ENCODE results near the gene LHPP.

The LHPP gene

GRCh38 chr10:124630551-124630950 is 168.9 kb downstream of the LHPP start:
- DNase-seq = no peak

GRCh38 chr10:124632064-124632531 is 170.5 kb downstream of the LHPP start:
- no peak for DNase-seq

GRCh38 chr10:124632566-124632965 is 170.9 kb downstream of the LHPP start:
- no peak for DNase-seq

GRCh38 chr10:124636271-124636995 is 174.8 kb downstream of the LHPP start:
- no peak for DNase-seq

GRCh38 chr10:124637091-124637700 is 175.6 kb downstream of the LHPP start:
- no peak for DNase-seq

GRCh38 chr10:124637746-124638145 is 176.1 kb downstream of the LHPP start:
- DNase-seq = no peak

- DNase-seq = no peak
These were observed 177.6 kb downstream of the LHPP start for GRCh38 chr10:124639206-124639605.

- DNase-seq = no peak
These were observed 178.0 kb downstream of the LHPP start for GRCh38 chr10:124639646-124640045.

- no peak for DNase-seq
These were observed 178.4 kb downstream of the LHPP start for GRCh38 chr10:124640056-124640455.

- DNase-seq = no peak
These were observed 179.1 kb downstream of the LHPP start for GRCh38 chr10:124640538-124641231.

GRCh38 chr10:124641282-124642087 is 179.9 kb downstream of the LHPP start:
- DNase-seq = no peak

- no peak for DNase-seq
These were observed 180.6 kb downstream of the LHPP start for GRCh38 chr10:124642088-124642710.

- peak; percentile 44 for DNase-seq
These were observed 181.8 kb downstream of the LHPP start for GRCh38 chr10:124643330-124644009.

- DNase-seq = no peak
These were observed 182.6 kb downstream of the LHPP start for GRCh38 chr10:124644236-124644635.

- no peak for DNase-seq
These were observed 183.3 kb downstream of the LHPP start for GRCh38 chr10:124644771-124645415.

- no peak for DNase-seq
These were observed 184.0 kb downstream of the LHPP start for GRCh38 chr10:124645467-124646095.

- no peak for DNase-seq
These were observed 185.1 kb downstream of the LHPP start for GRCh38 chr10:124646483-124647352.

GRCh38 chr10:124647421-124648130 is 186.0 kb downstream of the LHPP start:
- DNase-seq = no peak

GRCh38 chr10:124648131-124648475 is 186.5 kb downstream of the LHPP start:
- DNase-seq = no peak
